NCI-H82 treated with DMSO at 0.1 percent for 48 hours (cell line): Measurements from ENCODE around the gene TPRN.

Experiments used
- DNase-seq: peaks from one replicate; lab custom pipeline; 2025; ENCODE audit not compliant: unreplicated experiment; lab: John Stamatoyannopoulos, UW

TPRN gene

GRCh38 chr9:137175345-137175961 lies 25.1 kb downstream of the TPRN start:
- no peak for DNase-seq

DNA sequence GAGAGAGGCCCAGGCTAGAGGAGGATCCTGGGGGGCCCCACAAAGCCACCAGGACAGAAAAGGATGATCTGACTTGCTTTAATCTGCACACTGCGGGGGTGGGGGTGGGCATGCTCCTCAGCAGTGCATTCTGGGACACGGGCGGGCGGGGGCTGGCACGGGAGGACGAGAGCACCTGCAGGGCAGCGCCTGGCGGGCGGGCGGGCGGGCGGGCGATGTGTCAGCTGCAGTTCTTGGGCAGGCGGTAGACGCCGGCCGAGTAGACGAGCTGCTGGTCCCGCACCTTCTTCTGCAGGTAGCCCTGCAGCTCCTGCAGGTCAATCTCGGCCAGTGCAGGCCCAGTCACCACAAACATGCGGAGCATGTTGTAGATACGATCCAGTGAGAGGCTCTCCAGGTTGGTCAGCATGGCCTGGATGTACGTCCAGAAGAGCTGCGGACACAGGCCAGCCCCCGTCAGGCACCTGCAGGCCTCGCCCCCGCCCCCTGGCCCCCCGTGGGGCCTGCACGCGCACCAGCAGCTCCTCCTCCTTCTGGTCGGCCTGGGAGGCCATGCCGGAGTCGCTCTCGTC lies 25.7 kb downstream of the TPRN start:
- DNase-seq: no peak

GRCh38 chr9:137173796-137174664 lies 26.5 kb downstream of the TPRN start:
- no peak for DNase-seq

- no peak for DNase-seq
Measured at GRCh38 chr9:137172901-137173795, 27.4 kb downstream of the TPRN start.

DNA sequence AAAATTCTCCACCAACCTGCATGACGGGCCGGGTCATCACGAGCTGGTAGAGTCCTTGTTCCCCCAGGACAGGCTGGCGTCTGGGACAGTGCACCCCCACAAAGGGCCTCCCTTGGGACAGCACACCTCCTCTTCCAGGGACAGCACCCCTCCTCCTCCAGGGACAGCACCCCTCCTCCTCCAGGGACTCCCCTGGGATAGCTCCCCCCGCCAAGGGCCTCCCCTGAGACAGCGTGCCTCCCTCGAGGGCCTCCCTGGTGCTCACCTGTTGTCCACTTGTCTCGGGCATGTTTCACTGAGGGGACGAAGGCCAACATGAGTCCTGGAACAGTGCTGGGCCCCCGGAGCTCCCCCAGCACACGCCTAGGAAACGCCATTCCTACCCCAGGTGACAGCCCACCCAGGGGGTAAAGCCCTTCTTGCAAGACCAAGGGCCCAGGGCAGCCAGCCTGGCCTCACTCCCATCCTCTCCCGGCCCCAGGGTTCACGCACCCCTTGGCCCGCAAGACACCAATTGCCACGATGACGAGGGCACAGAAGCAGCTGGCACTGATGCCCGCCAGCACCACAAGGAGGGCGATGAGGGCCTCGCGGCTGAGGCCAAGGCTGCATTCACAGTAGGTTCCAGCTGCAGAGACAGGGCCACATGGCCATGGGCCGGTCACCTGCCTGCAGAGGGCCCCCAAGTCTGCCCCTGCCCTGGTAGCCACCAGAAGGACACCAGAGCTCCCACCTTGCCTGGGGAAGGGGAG lies 29.2 kb downstream of the TPRN start:
- no peak for DNase-seq

DNA sequence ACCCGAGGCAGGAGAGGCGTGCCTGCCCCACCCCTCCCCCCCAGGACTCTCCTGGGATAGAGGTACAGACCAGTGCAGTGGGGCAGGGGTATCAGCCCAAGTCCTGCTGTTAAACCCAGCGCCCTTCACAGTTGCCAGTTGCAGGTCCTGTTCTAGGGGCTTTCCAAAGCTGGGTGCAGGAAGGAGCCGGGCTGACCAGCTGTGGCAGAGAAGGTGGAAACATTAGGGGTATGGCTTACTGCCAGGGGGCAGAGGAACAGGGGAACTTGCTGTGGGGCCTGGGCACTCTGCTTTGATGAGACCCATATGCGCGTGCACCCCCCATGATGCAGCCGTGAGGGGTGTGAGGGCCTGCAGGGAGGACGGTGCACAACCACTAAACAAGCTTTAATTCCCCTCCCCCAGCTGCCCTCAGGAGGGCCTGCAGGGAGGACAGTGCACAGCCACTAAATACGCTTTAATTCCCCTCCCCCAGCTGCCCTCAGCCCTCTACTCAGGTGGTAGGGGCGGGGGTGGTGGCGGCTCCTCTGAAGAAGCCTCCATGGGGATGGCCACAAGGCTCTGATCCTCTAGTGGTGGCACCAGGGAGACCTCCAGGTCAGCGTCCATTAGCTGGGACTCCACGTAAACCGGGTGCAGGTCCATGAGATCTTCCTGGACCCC lies 29.9 kb downstream of the TPRN start:
- no peak for DNase-seq

GRCh38 chr9:137169896-137170358 lies 30.6 kb downstream of the TPRN start, which contains the start of gene LRRC26:
Gene LRRC26 (minus strand): TSS chr9:137170051. CDS start chr9:137169943, 108 bp downstream.
- no peak for DNase-seq

GRCh38 chr9:137168904-137169856 lies 31.4 kb downstream of the TPRN start:
- no peak for DNase-seq

DNA sequence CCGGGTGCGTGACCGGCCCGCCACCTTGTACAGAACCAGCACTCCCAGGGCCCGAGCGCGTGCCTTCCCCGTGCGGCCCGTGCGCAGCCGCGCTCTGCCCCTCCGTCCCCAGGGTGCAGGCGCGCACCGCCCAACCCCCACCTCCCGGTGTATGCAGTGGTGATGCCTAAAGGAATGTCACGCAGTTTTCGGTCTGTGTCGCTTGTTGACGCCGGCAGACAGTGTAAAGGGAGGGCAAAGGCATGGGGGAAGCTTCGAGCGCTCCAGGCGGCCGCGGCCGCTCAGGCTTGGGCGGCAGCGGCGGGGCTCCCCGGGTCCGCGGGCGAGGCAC lies 32.0 kb downstream of the TPRN start:
- no peak for DNase-seq

- no peak for DNase-seq
Measured at GRCh38 chr9:137167747-137168572, 32.6 kb downstream of the TPRN start.

- DNase-seq: no peak
Measured at GRCh38 chr9:137167277-137167746, 33.2 kb downstream of the TPRN start.

- DNase-seq: no peak
Measured at GRCh38 chr9:137166380-137167229, 33.9 kb downstream of the TPRN start.

- no peak for DNase-seq
Measured at GRCh38 chr9:137165250-137165836, 35.2 kb downstream of the TPRN start.

DNA sequence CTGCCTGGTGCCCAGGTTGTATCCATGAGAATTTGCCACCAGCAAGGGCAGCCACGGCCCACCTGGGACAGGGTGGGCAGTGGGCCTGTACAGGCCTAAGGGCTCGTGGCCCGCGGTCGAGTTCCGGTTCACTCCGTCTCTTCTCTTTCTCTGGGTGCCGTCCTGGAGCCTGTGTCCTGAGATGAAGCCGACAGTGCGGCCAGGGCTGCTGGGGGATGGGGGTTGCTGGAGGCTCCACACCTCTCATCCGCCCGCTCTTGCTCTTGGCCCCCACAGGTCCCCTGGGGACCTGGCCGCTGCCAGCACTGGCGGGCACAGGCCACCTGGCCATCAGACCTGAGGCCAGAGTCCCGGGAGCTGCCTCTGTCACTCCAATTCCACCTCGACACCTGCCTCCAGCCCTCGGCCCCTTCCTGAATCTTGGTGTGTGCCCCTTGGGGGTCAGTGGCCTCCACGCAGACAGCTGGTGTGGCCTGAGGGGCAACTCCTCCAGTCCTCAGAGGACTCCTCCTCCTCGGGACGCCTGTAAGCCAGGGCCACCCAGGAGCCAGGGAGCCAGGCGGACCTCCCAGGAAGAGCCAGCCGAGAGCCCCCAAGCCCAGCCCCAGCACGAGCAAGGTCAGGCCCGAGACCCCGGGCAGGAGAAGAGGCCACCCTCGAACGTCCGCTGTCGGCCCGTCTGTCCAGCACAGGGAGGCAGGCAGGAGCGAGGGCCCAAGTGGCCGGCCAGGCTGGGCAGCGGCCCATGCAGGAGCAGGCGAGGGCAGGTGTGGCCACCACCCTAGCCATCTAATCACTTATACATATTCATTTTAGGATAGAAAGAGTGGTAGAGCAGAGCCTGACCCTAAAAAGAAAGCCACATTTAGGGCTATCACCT lies 35.9 kb downstream of the TPRN start:
- no peak for DNase-seq

DNA sequence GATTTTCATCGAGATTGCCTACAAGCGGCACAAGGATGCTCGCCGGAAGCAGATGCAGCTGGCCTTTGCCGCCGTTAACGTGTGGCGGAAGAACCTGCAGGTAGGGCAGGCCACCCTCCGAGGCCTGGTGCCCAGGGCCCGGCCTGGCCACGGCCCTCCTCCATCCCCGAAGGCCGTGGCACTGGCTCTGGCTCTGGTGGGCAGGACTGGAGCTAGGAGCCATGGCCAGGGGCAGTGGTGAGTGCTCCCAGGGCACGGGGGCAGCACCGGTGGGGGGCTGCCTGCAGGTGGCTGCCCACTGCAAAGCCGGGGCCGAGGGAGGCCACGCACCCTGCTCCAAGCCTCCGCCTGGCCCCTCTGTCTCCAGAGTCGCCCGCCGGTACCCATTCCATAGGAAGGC lies 36.7 kb downstream of the TPRN start:
- no peak for DNase-seq

DNA sequence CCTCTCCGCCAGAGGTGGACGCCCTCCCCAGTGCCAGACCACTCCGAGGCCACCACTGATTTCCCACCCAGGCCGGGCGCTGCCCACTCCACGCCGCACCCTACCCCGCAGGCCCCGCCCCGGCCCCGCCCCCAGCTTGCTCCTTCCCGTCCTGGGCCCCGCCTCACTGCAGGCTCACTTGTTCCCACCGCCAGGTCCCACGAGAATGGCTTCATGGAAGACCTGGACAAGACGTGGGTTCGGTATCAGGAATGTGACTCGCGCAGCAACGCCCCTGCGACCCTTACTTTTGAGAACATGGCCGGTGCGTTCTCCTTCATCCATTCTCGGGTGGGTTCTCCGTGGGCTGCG lies 37.2 kb downstream of the TPRN start:
- no peak for DNase-seq
